Measurements from ENCODE around the gene NUDT17. TPM values are rescaled to one million over a fixed set of nuclear protein-coding genes. Genes with fewer than 3 reads are reported as not detected.
A peak's percentile ranks its signal among the peaks of the same experiment; 100 is the strongest.

The NUDT17 gene
- total RNA-seq, 6 donors from 2014 or later = 2.1 to 11.0 (median 4.8) TPM

- no peak for TF ChIP-seq POLR2A (IDR thresholded peaks at IDR 0.05)
- no peaks in the 10 kb centered on the region for H3K36me3 ChIP-seq
- no peak for DNase-seq
These were observed 42.2 kb downstream of the NUDT17 start for GRCh38 chr1:145887631-145888030.

GRCh38 chr1:145889722-145890121 is 44.3 kb downstream of the NUDT17 start:
- peaks cover 36 to 43% (median 42%) of the 10 kb centered on the region in 4 donors for H3K4me1 ChIP-seq
- TF ChIP-seq POLR2AphosphoS5 (IDR thresholded peaks at IDR 0.05) = no peak
- no peaks in the 10 kb centered on the region for H3K9me3 ChIP-seq
- H3K36me3 ChIP-seq = no peaks in the 10 kb centered on the region
- H3K27me3 ChIP-seq = no peaks in the 10 kb centered on the region
- no peak overlapping the region for H3K4me3 ChIP-seq
- DNase-seq (peak in 1 of 2 donors; percentile 62), ATAC-seq (ENCODE audit: low FRiP score in 2 of 2) (no peak)
- H3K27ac ChIP-seq = peak overlapping the region in 3 of 4 donors; percentile 60 to 94 (median 89)
- 59 to 88% methylated on average over 3 of the region's 3 CpGs for WGBS, 2 donors

More at GRCh38 chr1:145887631-145888030, 42.2 kb downstream of the NUDT17 start:
- WGBS, 2 donors = 67 to 75% methylated on average over 5 of the region's 5 CpGs
- H3K4me3 ChIP-seq = no peak overlapping the region
- peaks cover 30 to 37% (median 36%) of the 10 kb centered on the region in 4 donors for H3K4me1 ChIP-seq
- no peaks in the 10 kb centered on the region for H3K9me3 ChIP-seq
- H3K27me3 ChIP-seq = no peaks in the 10 kb centered on the region
- no peak for ATAC-seq (ENCODE audit: low FRiP score in 2 of 2)
- no peak overlapping the region for H3K27ac ChIP-seq

- DNase-seq = peak in 1 of 2 donors; percentile 74
- ATAC-seq (ENCODE audit: low FRiP score in 2 of 2) = peak in 1 of 2 donors; percentile 55
- Histone ChIP-seq H3K4me1 (peaks cover 29 to 37% (median 34%) of the 10 kb centered on the region in 4 donors), H3K27ac (peak overlapping the region; percentile 86 to 94 (median 90)), H3K36me3 (no peaks in the 10 kb centered on the region), H3K4me3 (no peak overlapping the region), H3K9me3 (no peaks in the 10 kb centered on the region), H3K27me3 (no peaks in the 10 kb centered on the region)
- TF ChIP-seq POLR2A (IDR thresholded peaks at IDR 0.05) (peak in 1 of 4 donors; percentile 32), CTCF (IDR thresholded peaks at IDR 0.05) (no peak), EP300 (IDR thresholded peaks at IDR 0.05) (peak in 1 of 4 donors; percentile 49), POLR2AphosphoS5 (IDR thresholded peaks at IDR 0.05) (peak in 1 of 2 donors; percentile 51)
- WGBS, 2 donors = 69 to 71% methylated on average over 1 of the region's 1 CpG
These were observed 45.7 kb downstream of the NUDT17 start for GRCh38 chr1:145891143-145891542.

GRCh38 chr1:145891587-145892485 is 46.4 kb downstream of the NUDT17 start:
- ATAC-seq (ENCODE audit: low FRiP score in 2 of 2) (peak; percentile 94 to 96), DNase-seq (peak in 1 of 2 donors; percentile 98)
- H3K27me3 ChIP-seq = no peaks in the 10 kb centered on the region
- no peaks in the 10 kb centered on the region for H3K9me3 ChIP-seq
- 4 to 13% methylated on average over 5 to 6 of the region's 6 CpGs for WGBS, 2 donors
- no peaks in the 10 kb centered on the region for H3K36me3 ChIP-seq
- peak; percentile 87 to 97 (median 94) for TF ChIP-seq CTCF (IDR thresholded peaks at IDR 0.05)
- peak in 1 of 4 donors; percentile 40 for TF ChIP-seq POLR2A (IDR thresholded peaks at IDR 0.05)
- peak in 2 of 4 donors; percentile 61 to 93 for TF ChIP-seq EP300 (IDR thresholded peaks at IDR 0.05)
- TF ChIP-seq POLR2AphosphoS5 (IDR thresholded peaks at IDR 0.05) = peak; percentile 83 to 89
- H3K27ac ChIP-seq = peak overlapping the region; percentile 86 to 94 (median 90)
- peaks cover 27 to 36% (median 30%) of the 10 kb centered on the region in 4 donors for H3K4me1 ChIP-seq
- peak overlapping the region in 1 of 4 donors; percentile 5 for H3K4me3 ChIP-seq

GRCh38 chr1:145892486-145893087 is 47.2 kb downstream of the NUDT17 start:
- no peak for TF ChIP-seq CTCF (IDR thresholded peaks at IDR 0.05)
- ATAC-seq (ENCODE audit: low FRiP score in 2 of 2) = peak in 1 of 2 donors; percentile 2
- WGBS, 2 donors = 40 to 53% methylated on average over 3 of the region's 3 CpGs

More at GRCh38 chr1:145892486-145893087, 47.2 kb downstream of the NUDT17 start:
- Histone ChIP-seq H3K27ac (peak overlapping the region; percentile 86 to 94 (median 90)), H3K4me3 (no peak overlapping the region), H3K36me3 (peaks cover 0 to 6% (median 0%) of the 10 kb centered on the region in 4 donors), H3K4me1 (peaks cover 27 to 36% (median 30%) of the 10 kb centered on the region in 4 donors), H3K9me3 (no peaks in the 10 kb centered on the region), H3K27me3 (no peaks in the 10 kb centered on the region)
- DNase-seq = no peak

Measured in upper lobe of left lung (tissue), 6 donors.